ENCODE measurements around the gene TFCP2. TPM values are rescaled to one million over a fixed set of nuclear protein-coding genes. Genes with fewer than 3 reads are reported as not detected.

TFCP2 gene
- total RNA-seq, 1 experiment from 2014 or later: 25.7 TPM

- peaks cover 12% of the 10 kb centered on the region; the same call in 1 of the 2 replicates for H3F3A ChIP-seq (ENCODE audit: insufficient read depth, low read depth)
- no peaks in the 10 kb centered on the region for H3K9me2 ChIP-seq (ENCODE audit: insufficient read depth)
- TF ChIP-seq CTCF (conservative IDR thresholded peaks at IDR 0.05) (no peak), EZH2 (IDR thresholded peaks at IDR 0.05; ENCODE audit: low read depth) (no peak)
- intact Hi-C loops (cut with micrococcal nuclease; ENCODE audit: unreplicated experiment): no loop called here
- ChIA-PET CTCF (interaction anchor here (0.6 to 0.7 kb wide), 3 partner anchors 26 to 1316 kb away, joined by 5 to 10 read pairs (median 5); no protein-coding TSS in a partner anchor), POLR2A (ENCODE audit: unreplicated experiment) (interaction anchor here (0.5 to 1.3 kb wide), 5 partner anchors 11 to 993 kb away, joined by 3 to 16 read pairs (median 10); partner anchors contain the start of gene DAZAP2)
- no peaks in the 10 kb centered on the region for H4K20me1 ChIP-seq (ENCODE audit: insufficient read depth)
- no peaks in the 10 kb centered on the region for H3K27me3 ChIP-seq (ENCODE audit: insufficient read depth, low read depth)
- no peak overlapping the region for H3K27ac ChIP-seq
- H3K4me3 ChIP-seq: peak overlapping the region; percentile 70
- no peaks in the 10 kb centered on the region for H3K9me3 ChIP-seq (ENCODE audit: insufficient read depth, low read depth)
- no TSS peak for BruUV-seq (replicated peaks)
- no peaks in the 10 kb centered on the region for H3K79me2 ChIP-seq (ENCODE audit: low read depth)
- peak overlapping the region; percentile 92 for H3K4me2 ChIP-seq
- peaks cover 9% of the 10 kb centered on the region for H3K4me1 ChIP-seq (replicated peaks; ENCODE audit: insufficient read depth)
- H3K36me3 ChIP-seq (ENCODE audit: low read depth): no peaks in the 10 kb centered on the region
- DNase-seq: peak in 1 of 2 experiments; percentile 34
- peak overlapping the region; percentile 83 for H2AFZ ChIP-seq
These were observed 44.4 kb upstream of the TFCP2 start for GRCh38 chr12:51217133-51217967.

GRCh38 chr12:51216642-51217041 lies 43.7 kb upstream of the TFCP2 start:
- intact Hi-C loops (cut with micrococcal nuclease; ENCODE audit: unreplicated experiment): no loop called here
- DNase-seq: no peak

GRCh38 chr12:51214895-51215294 lies 42.0 kb upstream of the TFCP2 start:
- POLR2A ChIA-PET (ENCODE audit: unreplicated experiment): no interaction called here
- intact Hi-C loops (cut with micrococcal nuclease; ENCODE audit: unreplicated experiment): no loop called here
- BruUV-seq (replicated peaks): no TSS peak
- no peak overlapping the region for H3K27ac ChIP-seq
- peaks cover 9% of the 10 kb centered on the region for H3K4me1 ChIP-seq (replicated peaks; ENCODE audit: insufficient read depth)
- H3K4me2 ChIP-seq: no peak overlapping the region
- no peaks in the 10 kb centered on the region for H3K27me3 ChIP-seq (ENCODE audit: insufficient read depth, low read depth)
- H3K4me3 ChIP-seq: no peak overlapping the region
- no peaks in the 10 kb centered on the region for H4K20me1 ChIP-seq (ENCODE audit: insufficient read depth)
- H3F3A ChIP-seq (ENCODE audit: insufficient read depth, low read depth): peaks cover 12% of the 10 kb centered on the region; the same call in 1 of the 2 replicates
- no peak for DNase-seq
- TF ChIP-seq EZH2 (IDR thresholded peaks at IDR 0.05; ENCODE audit: low read depth) (no peak), CTCF (conservative IDR thresholded peaks at IDR 0.05) (no peak)
- H2AFZ ChIP-seq: no peak overlapping the region
- H3K9me2 ChIP-seq (ENCODE audit: insufficient read depth): no peaks in the 10 kb centered on the region
- no peaks in the 10 kb centered on the region for H3K79me2 ChIP-seq (ENCODE audit: low read depth)
- CTCF ChIA-PET: no interaction called here
- no peaks in the 10 kb centered on the region for H3K36me3 ChIP-seq (ENCODE audit: low read depth)
- no peaks in the 10 kb centered on the region for H3K9me3 ChIP-seq (ENCODE audit: insufficient read depth, low read depth)

More at GRCh38 chr12:51216642-51217041, 43.7 kb upstream of the TFCP2 start:
- Histone ChIP-seq H3K4me2 (no peak overlapping the region; the same call in 1 of the 2 replicates), H3K4me1 (replicated peaks; ENCODE audit: insufficient read depth) (peaks cover 9% of the 10 kb centered on the region), H3F3A (ENCODE audit: insufficient read depth, low read depth) (peaks cover 12% of the 10 kb centered on the region; the same call in 1 of the 2 replicates), H3K36me3 (ENCODE audit: low read depth) (no peaks in the 10 kb centered on the region), H3K27me3 (ENCODE audit: insufficient read depth, low read depth) (no peaks in the 10 kb centered on the region), H3K9me3 (ENCODE audit: insufficient read depth, low read depth) (no peaks in the 10 kb centered on the region), H3K79me2 (ENCODE audit: low read depth) (no peaks in the 10 kb centered on the region), H2AFZ (no peak overlapping the region), H3K4me3 (no peak overlapping the region), H4K20me1 (ENCODE audit: insufficient read depth) (no peaks in the 10 kb centered on the region), H3K9me2 (ENCODE audit: insufficient read depth) (no peaks in the 10 kb centered on the region), H3K27ac (no peak overlapping the region)
- TF ChIP-seq CTCF (conservative IDR thresholded peaks at IDR 0.05): no peak
- no peak for TF ChIP-seq EZH2 (IDR thresholded peaks at IDR 0.05; ENCODE audit: low read depth)
- BruUV-seq (replicated peaks): no TSS peak
- CTCF ChIA-PET: no interaction called here
- POLR2A ChIA-PET (ENCODE audit: unreplicated experiment): interaction anchor here (0.5 kb wide), 1 partner anchor 11 kb away, joined by 16 read pairs; no protein-coding TSS in a partner anchor
